HepG2 (cell line): ENCODE data around the gene SGCE. TPM values are rescaled to one million over a fixed set of nuclear protein-coding genes. Genes with fewer than 3 reads are reported as not detected.
A peak's percentile ranks its signal among the peaks of the same experiment; 100 is the strongest.
"Not testable (repeated sequence)": the region's sequence is repeated elsewhere in the genome, so short reads cannot be mapped to it uniquely, and the experiment has no call there.

Source experiments
- ATAC-seq: fragments of 200-7000 bp; cut with Tn5 transposase; 3 replicates; pipeline ENCODE4 v1.9.1; 2020; ENCODE audit warnings: mild to moderate bottlenecking, moderate library complexity
- BruUV-seq: library from RNA; stranded (reverse); fragments of 400-500 nt; replicated peaks from 2 replicates; lab custom pipeline; 2021; lab: Mats Ljungman, UMichigan
- CTCF ChIA-PET: fragments of 300-600 bp; formaldehyde crosslinking; extraction: SDS; loops from one replicate; lab custom pipeline; 2021; ENCODE audit warnings: low total read pairs, inconsistent platforms, low intra/inter-chr PET ratio; lab: Yijun Ruan, JAX
- POLR2A ChIA-PET: fragments of 350-600 bp; sonication (Branson Sonifier 250); formaldehyde crosslinking; loops from one replicate; lab custom pipeline; 2020; ENCODE audit warnings: antibody characterized with exemption, inconsistent platforms; lab: Yijun Ruan, JAX
- DNase-seq: peaks from one replicate; pipeline ENCODE4 v3.0.0-alpha.2; 2015; ENCODE audit warnings: low spot score
- FAIRE-seq: peaks from 3 replicates; lab custom pipeline; 2011; peaks lifted over from hg19 to GRCh38; lab: Jason Lieb, UNC
- H2AFZ ChIP-seq: one replicate; pipeline ENCODE4 v1.6.1; 2011; ENCODE audit warnings: low read length, inconsistent platforms
- H3K27ac ChIP-seq: fragments of 300-600 bp; 3 replicates; pipeline ENCODE4 v1.8.0; 2011; ENCODE audit warnings: mixed run types, mild to moderate bottlenecking, mixed read lengths, low read length, inconsistent platforms; ENCODE audit not compliant: insufficient read depth; ENCODE audit errors: extremely low read length
- H3K27me3 ChIP-seq, 2 experiments: fragments of 200-600 bp in 1 of 2; 2 replicates in 1 of 2; 3 replicates in 1 of 2; pipeline versions ENCODE4 v1.6.0 to v1.8.0; 2011; ENCODE audit warnings: low read length in 2 of 2, mild to moderate bottlenecking in 2 of 2, moderate library complexity in 2 of 2, inconsistent platforms in 1 of 2; ENCODE audit not compliant: insufficient read depth in 2 of 2, control insufficient read depth in 1 of 2
- H3K36me3 ChIP-seq, 2 experiments: fragments of 200-600 bp in 1 of 2; replicated peaks in 1 of 2; 2 replicates in 1 of 2; 3 replicates in 1 of 2; pipeline versions ENCODE4 v1.5.1 to v1.8.0; 2011; ENCODE audit warnings: low read length in 2 of 2, inconsistent platforms in 1 of 2; ENCODE audit not compliant: insufficient read depth in 2 of 2, control insufficient read depth in 1 of 2
- H3K4me1 ChIP-seq: 2 replicates; pipeline ENCODE4 v1.5.1; 2012; ENCODE audit warnings: low read length, inconsistent platforms; ENCODE audit not compliant: insufficient read depth
- H3K4me2 ChIP-seq: 2 replicates; pipeline ENCODE4 v1.6.0; 2011; ENCODE audit warnings: low read depth, low read length, inconsistent platforms
- H3K4me3 ChIP-seq, 3 experiments: fragments of 200-600 bp in 1 of 3; sonication (generic), shearing (Covaris generic) in 1 of 3; replicated peaks in 1 of 3; 2 replicates each; pipeline ENCODE4 v1.5.1; 2011 to 2016; ENCODE audit warnings: low read length in 3 of 3, inconsistent platforms in 2 of 3, low read depth in 2 of 3, mild to moderate bottlenecking in 2 of 3, control low read depth in 1 of 3, mixed read lengths in 1 of 3; ENCODE audit not compliant: insufficient read depth in 1 of 3
- H3K79me2 ChIP-seq: one replicate; pipeline ENCODE4 v1.6.1; 2011; ENCODE audit warnings: low read length, inconsistent platforms; ENCODE audit not compliant: insufficient read depth
- H3K9ac ChIP-seq: 2 replicates; pipeline ENCODE4 v1.6.0; 2011; ENCODE audit warnings: mild to moderate bottlenecking, low read depth, low read length, inconsistent platforms; ENCODE audit not compliant: insufficient read depth
- H3K9me3 ChIP-seq: 2 replicates; pipeline ENCODE4 v1.5.1; 2012; ENCODE audit warnings: mild to moderate bottlenecking, low read length
- H4K20me1 ChIP-seq: 2 replicates; pipeline ENCODE4 v1.6.0; 2011; ENCODE audit warnings: inconsistent platforms, mild to moderate bottlenecking, low read length, moderate library complexity; ENCODE audit not compliant: insufficient read depth
- ELF3 ChIP-seq: IDR thresholded peaks from 2 replicates; pipeline ENCODE4 v1.6.1; 2016; ENCODE audit warnings: missing genetic modification reagents, missing compliant biosample characterization
- GRHL1 ChIP-seq: sonication (generic); formaldehyde crosslinking; conservative IDR thresholded peaks from 2 replicates; pipeline ENCODE4 v1.8.0; 2022; ENCODE audit warnings: missing genetic modification reagents
- HOXD1 ChIP-seq: sonication (generic); formaldehyde crosslinking; IDR thresholded peaks from 2 replicates; pipeline ENCODE4 v1.5.0; 2020; ENCODE audit warnings: missing genetic modification reagents
- RFXANK ChIP-seq: IDR thresholded peaks from 2 replicates; pipeline ENCODE4 v1.6.1; 2016
- ZBTB7B ChIP-seq: sonication (generic); formaldehyde crosslinking; IDR thresholded peaks from 2 replicates; pipeline ENCODE4 v1.4.0; 2020; ENCODE audit warnings: missing genetic modification reagents
- ZNF205 ChIP-seq: IDR thresholded peaks from 2 replicates; pipeline ENCODE4 v1.6.1; 2018; ENCODE audit warnings: missing biosample characterization, missing genetic modification reagents
- ZNF30 ChIP-seq: sonication (generic); formaldehyde crosslinking; IDR thresholded peaks from 2 replicates; pipeline ENCODE4 v1.5.0; 2020; ENCODE audit warnings: mild to moderate bottlenecking, missing genetic modification reagents
- ZNF891 ChIP-seq: sonication (generic); formaldehyde crosslinking; IDR thresholded peaks from 2 replicates; pipeline ENCODE4 v1.5.0; 2020; ENCODE audit warnings: mild to moderate bottlenecking, missing genetic modification reagents
- WGBS: methylation state at CpG from one replicate; pipeline ENCODE4 v1.1.6; 2017; ENCODE audit warnings: low lambda C conversion rate; 5-methylcytosine and 5-hydroxymethylcytosine counted together
- in situ Hi-C: cut with HindIII; loops from 2 replicates; pipeline ENCODE4 v1.10.0; 2017; ENCODE audit warnings: low pct_unique_long_range_greater_than_20kb; ENCODE audit not compliant: extremely low pct_ligation_motif_present
- intact Hi-C: fragments of 100-400 bp; cut with micrococcal nuclease; formaldehyde crosslinking; loops from one replicate; pipeline ENCODE4 v1.10.0; 2022; ENCODE audit not compliant: unreplicated experiment
- polyA plus RNA-seq, 8 experiments: library from polyadenylated mRNA; depleted of rRNA in 3 of 8; stranded (reverse) in 7 of 8; unstranded in 1 of 8; fragments of >200 nt; fragmentation: Illumina TruSeq in 4 of 8; extraction: Trizol in 4 of 8; gene quantifications; 2 replicates each; pipeline versions ENCODE4 v1.2.1 to v1.2.3, GENCODE V29; 2011 to 2016; ENCODE audit warnings: low read depth in 4 of 8, missing spikeins in 1 of 8, mixed read lengths in 1 of 8; ENCODE audit not compliant: insufficient read depth in 1 of 8
- total RNA-seq, 5 experiments: library from RNA; depleted of rRNA; stranded (reverse); fragments of >200 nt; fragmentation: Illumina TruSeq; extraction: Trizol; gene quantifications; 2 replicates each; pipeline ENCODE4 v1.2.3, GENCODE V29; 2016; ENCODE audit warnings: low read depth in 1 of 5
- TF ChIP-seq, protein P1 (sequence below): sonication (generic); formaldehyde crosslinking; IDR thresholded peaks from 2 replicates; pipeline ENCODE4 v1.5.0; 2020; ENCODE audit warnings: missing genetic modification reagents
- TF ChIP-seq, protein P2 (sequence below): sonication (generic); formaldehyde crosslinking; IDR thresholded peaks from 2 replicates; pipeline ENCODE4 v1.8.1; 2022; ENCODE audit warnings: mild to moderate bottlenecking, missing genetic modification reagents
- TF ChIP-seq, protein P3 (sequence below): sonication (generic); formaldehyde crosslinking; IDR thresholded peaks from 2 replicates; pipeline ENCODE4 v1.5.0; 2020; ENCODE audit warnings: missing genetic modification reagents, mild to moderate bottlenecking, borderline replicate concordance

Gene SGCE
- total and polyA plus RNA-seq, 2 of the 13 experiments (the other 11 are each of a cell fraction or from before 2014, with no cell fraction given) = 52.3 to 71.1 TPM

DNA sequence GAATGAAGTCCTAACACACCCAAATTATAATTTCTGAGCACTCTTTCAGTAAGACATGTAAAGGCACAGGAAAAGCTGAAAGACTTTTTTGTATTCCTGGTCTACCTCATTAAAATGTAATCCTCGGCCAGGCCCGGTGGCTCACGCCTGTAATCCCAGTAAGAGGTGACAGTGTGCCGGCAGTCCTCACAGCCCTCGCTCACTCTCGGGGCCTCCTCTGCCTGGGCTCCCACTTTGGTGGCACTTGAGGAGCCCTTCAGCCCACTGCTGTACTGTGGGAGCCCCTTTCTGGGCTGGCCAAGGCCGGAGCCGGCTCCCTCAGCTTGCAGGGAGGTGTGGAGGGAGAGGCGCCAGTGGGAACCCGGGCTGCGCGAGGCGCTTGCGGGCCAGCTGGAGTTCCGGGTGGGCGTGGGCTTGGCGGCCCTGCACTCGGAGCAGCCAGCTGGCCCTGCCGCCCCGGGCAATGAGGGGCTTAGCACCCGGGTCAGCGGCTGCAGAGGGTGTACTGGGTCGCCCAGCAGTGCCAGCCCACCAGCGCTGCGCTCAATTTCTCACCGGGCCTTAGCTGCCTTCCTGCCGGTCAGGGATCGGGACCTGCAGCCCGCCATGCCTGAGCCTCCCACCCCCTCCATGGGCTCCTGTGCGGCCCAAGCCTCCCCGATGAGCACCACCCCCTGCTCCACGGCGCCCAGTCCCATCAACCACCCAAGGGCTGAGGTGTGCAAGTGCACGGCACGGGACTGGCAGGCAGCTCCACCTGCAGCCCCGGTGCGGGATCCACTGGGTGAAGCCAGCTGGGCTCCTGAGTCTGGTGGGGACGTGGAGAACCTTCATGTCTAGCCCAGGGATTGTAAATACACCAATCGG lies 49.5 kb upstream of the SGCE start:
- H3K4me2 ChIP-seq, H3K27ac ChIP-seq, H3K9ac ChIP-seq, H4K20me1 ChIP-seq, CTCF ChIA-PET, FAIRE-seq, H3K36me3 ChIP-seq, BruUV-seq, DNase-seq, H2AFZ ChIP-seq, ATAC-seq, H3K27me3 ChIP-seq, intact Hi-C loops, H3K9me3 ChIP-seq, H3K79me2 ChIP-seq, in situ Hi-C loops, POLR2A ChIA-PET, H3K4me3 ChIP-seq: not testable (repeated sequence)
- 97% methylated on average over 15 of the region's 39 CpGs for WGBS
- peaks cover 32% of the 10 kb centered on the region for H3K4me1 ChIP-seq

- DNase-seq (peak; percentile 99), ATAC-seq (peak; percentile 99), FAIRE-seq (peak; percentile 60)
- Histone ChIP-seq H3K9ac (peak overlapping the region; percentile 83), H3K4me1 (peaks cover 67% of the 10 kb centered on the region), H3K79me2 (no peaks in the 10 kb centered on the region), H3K9me3 (no peaks in the 10 kb centered on the region), H3K36me3 (no peaks in the 10 kb centered on the region), H3K27ac (peak overlapping the region; percentile 100), H3K27me3 (no peaks in the 10 kb centered on the region), H4K20me1 (no peaks in the 10 kb centered on the region), H3K4me3 (peak overlapping the region in 2 of 3 experiments; percentile 13 to 31; a peak in 2 of 6 replicates), H2AFZ (no peak overlapping the region), H3K4me2 (peak overlapping the region; percentile 62)
- intact Hi-C loops (loop anchor here (5.0 kb wide), 4 partner anchors 49 to 206 kb away; partner anchors contain the start of gene PPP1R9A), in situ Hi-C loops (no loop called here)
- whole genome bisulfite sequencing = 0% methylated on average over 1 of the region's 1 CpG
- no TSS peak for BruUV-seq
- POLR2A ChIA-PET = interaction anchor here (0.7 to 1.3 kb wide), 3 partner anchors 43 to 81 kb away, joined by 4 to 5 read pairs (median 4); no protein-coding TSS in a partner anchor
- CTCF ChIA-PET = no interaction called here
- TF ChIP-seq HOXD1 (CRISPR knock-in tag) (no peak), GRHL1 (CRISPR knock-in tag) (no peak), ZNF205 (CRISPR knock-in tag) (no peak), ZNF30 (CRISPR knock-in tag) (no peak), ZBTB7B (no peak), ELF3 (CRISPR knock-in tag) (peak; percentile 99), ZNF891 (no peak), RFXANK (no peak)
- TF ChIP-seq, protein P1, sequence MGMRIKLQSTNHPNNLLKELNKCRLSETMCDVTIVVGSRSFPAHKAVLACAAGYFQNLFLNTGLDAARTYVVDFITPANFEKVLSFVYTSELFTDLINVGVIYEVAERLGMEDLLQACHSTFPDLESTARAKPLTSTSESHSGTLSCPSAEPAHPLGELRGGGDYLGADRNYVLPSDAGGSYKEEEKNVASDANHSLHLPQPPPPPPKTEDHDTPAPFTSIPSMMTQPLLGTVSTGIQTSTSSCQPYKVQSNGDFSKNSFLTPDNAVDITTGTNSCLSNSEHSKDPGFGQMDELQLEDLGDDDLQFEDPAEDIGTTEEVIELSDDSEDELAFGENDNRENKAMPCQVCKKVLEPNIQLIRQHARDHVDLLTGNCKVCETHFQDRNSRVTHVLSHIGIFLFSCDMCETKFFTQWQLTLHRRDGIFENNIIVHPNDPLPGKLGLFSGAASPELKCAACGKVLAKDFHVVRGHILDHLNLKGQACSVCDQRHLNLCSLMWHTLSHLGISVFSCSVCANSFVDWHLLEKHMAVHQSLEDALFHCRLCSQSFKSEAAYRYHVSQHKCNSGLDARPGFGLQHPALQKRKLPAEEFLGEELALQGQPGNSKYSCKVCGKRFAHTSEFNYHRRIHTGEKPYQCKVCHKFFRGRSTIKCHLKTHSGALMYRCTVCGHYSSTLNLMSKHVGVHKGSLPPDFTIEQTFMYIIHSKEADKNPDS (CRISPR knock-in tag) = no peak
- TF ChIP-seq, protein P2, sequence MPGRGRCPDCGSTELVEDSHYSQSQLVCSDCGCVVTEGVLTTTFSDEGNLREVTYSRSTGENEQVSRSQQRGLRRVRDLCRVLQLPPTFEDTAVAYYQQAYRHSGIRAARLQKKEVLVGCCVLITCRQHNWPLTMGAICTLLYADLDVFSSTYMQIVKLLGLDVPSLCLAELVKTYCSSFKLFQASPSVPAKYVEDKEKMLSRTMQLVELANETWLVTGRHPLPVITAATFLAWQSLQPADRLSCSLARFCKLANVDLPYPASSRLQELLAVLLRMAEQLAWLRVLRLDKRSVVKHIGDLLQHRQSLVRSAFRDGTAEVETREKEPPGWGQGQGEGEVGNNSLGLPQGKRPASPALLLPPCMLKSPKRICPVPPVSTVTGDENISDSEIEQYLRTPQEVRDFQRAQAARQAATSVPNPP = no peak
- TF ChIP-seq, protein P3, sequence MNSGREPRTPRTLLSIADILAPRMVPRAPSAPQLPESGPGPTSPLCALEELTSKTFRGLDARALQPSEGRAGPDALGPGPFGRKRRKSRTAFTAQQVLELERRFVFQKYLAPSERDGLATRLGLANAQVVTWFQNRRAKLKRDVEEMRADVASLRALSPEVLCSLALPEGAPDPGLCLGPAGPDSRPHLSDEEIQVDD (CRISPR knock-in tag) = no peak
Observed at GRCh38 chr7:94701555-94701973, 45.6 kb upstream of the SGCE start.
